Mesenchymal stem cell (in vitro differentiated cells and primary cell): ENCODE measurements around the gene RASA3.

Source experiments
- DNase-seq: peaks from one replicate; pipeline ENCODE4 v3.0.0-alpha.2; 2013
- H2AFZ ChIP-seq: one replicate; pipeline ENCODE4 v1.6.1; 2013; ENCODE audit warnings: low read depth, mild to moderate bottlenecking, control low read depth, inconsistent platforms, low read length, moderate library complexity
- H2AK5ac ChIP-seq: 2 replicates; pipeline ENCODE4 v1.6.1; 2013; ENCODE audit warnings: low read length, moderate library complexity, mild to moderate bottlenecking, inconsistent platforms; ENCODE audit not compliant: severe bottlenecking
- H2BK120ac ChIP-seq: one replicate; pipeline ENCODE4 v1.6.1; 2013; ENCODE audit warnings: low read depth, mild to moderate bottlenecking, inconsistent platforms, low read length, moderate library complexity
- H2BK12ac ChIP-seq, 2 experiments: one replicate each; pipeline ENCODE4 v1.6.1; 2013; ENCODE audit warnings: inconsistent platforms in 2 of 2, low read length in 2 of 2, mild to moderate bottlenecking in 2 of 2, moderate library complexity in 2 of 2, control low read depth in 1 of 2
- H2BK15ac ChIP-seq: one replicate; pipeline ENCODE4 v1.6.1; 2013; ENCODE audit warnings: mild to moderate bottlenecking, low read depth, inconsistent platforms; ENCODE audit not compliant: poor library complexity, severe bottlenecking
- H2BK5ac ChIP-seq: 2 replicates; pipeline ENCODE4 v1.6.1; 2013; ENCODE audit warnings: low read depth, mild to moderate bottlenecking, low read length, control low read depth, inconsistent platforms; ENCODE audit not compliant: poor library complexity, severe bottlenecking
- H3K14ac ChIP-seq, 2 experiments: one replicate each; pipeline ENCODE4 v1.6.1; 2013; ENCODE audit warnings: inconsistent platforms in 2 of 2, low read length in 2 of 2, control low read depth in 1 of 2, mild to moderate bottlenecking in 1 of 2, moderate library complexity in 1 of 2
- H3K18ac ChIP-seq, 2 experiments: one replicate each; pipeline ENCODE4 v1.6.1; 2013; ENCODE audit warnings: inconsistent platforms in 2 of 2, low read length in 2 of 2, control low read depth in 1 of 2, low read depth in 1 of 2, mild to moderate bottlenecking in 1 of 2
- H3K23ac ChIP-seq, 2 experiments: one replicate each; pipeline ENCODE4 v1.6.1; 2013; ENCODE audit warnings: inconsistent platforms in 2 of 2, low read length in 2 of 2, mild to moderate bottlenecking in 2 of 2, moderate library complexity in 2 of 2, control low read depth in 1 of 2
- H3K27ac ChIP-seq: 2 replicates; pipeline ENCODE4 v1.5.1; 2013; ENCODE audit warnings: mild to moderate bottlenecking, moderate library complexity, low read length, control low read depth, inconsistent platforms; ENCODE audit not compliant: poor library complexity, severe bottlenecking
- H3K27me3 ChIP-seq, 2 experiments: 2 replicates each; pipeline versions ENCODE4 v1.6.1 to v1.7.0; 2013; ENCODE audit warnings: low read length in 2 of 2, mild to moderate bottlenecking in 2 of 2, moderate library complexity in 2 of 2, control low read depth in 1 of 2, inconsistent platforms in 1 of 2; ENCODE audit not compliant: control insufficient read depth in 1 of 2, insufficient read depth in 1 of 2
- H3K36me3 ChIP-seq, 2 experiments: 2 replicates each; pipeline versions ENCODE4 v1.6.1 to v1.7.0; 2013; ENCODE audit warnings: low read length in 2 of 2, control low read depth in 1 of 2, inconsistent platforms in 1 of 2, low read depth in 1 of 2, mild to moderate bottlenecking in 1 of 2; ENCODE audit not compliant: insufficient read depth in 2 of 2, control insufficient read depth in 1 of 2
- H3K4ac ChIP-seq, 2 experiments: one replicate each; pipeline ENCODE4 v1.6.1; 2013; ENCODE audit warnings: inconsistent platforms in 2 of 2, low read length in 2 of 2, mild to moderate bottlenecking in 2 of 2, moderate library complexity in 2 of 2, control low read depth in 1 of 2, low read depth in 1 of 2
- H3K4me1 ChIP-seq: 2 replicates; pipeline ENCODE4 v1.6.1; 2013; ENCODE audit warnings: low read depth, low read length, control low read depth; ENCODE audit not compliant: control insufficient read depth, insufficient read depth
- H3K4me2 ChIP-seq: 2 replicates; pipeline ENCODE4 v1.6.1; 2013; ENCODE audit warnings: low read length, mild to moderate bottlenecking, inconsistent platforms; ENCODE audit not compliant: poor library complexity, severe bottlenecking
- H3K4me3 ChIP-seq, 2 experiments: 2 replicates each; pipeline versions ENCODE4 v1.5.1 to v1.7.0; 2013; ENCODE audit warnings: low read length in 2 of 2, mild to moderate bottlenecking in 2 of 2, control low read depth in 1 of 2, low read depth in 1 of 2; ENCODE audit not compliant: insufficient read depth in 1 of 2
- H3K79me1 ChIP-seq: replicated peaks from 2 replicates; pipeline ENCODE4 v1.6.1; 2013; ENCODE audit warnings: mild to moderate bottlenecking, control low read depth, low read length, inconsistent platforms; ENCODE audit not compliant: poor library complexity, severe bottlenecking
- H3K9ac ChIP-seq: 2 replicates; pipeline ENCODE4 v1.7.0; 2013; ENCODE audit warnings: mild to moderate bottlenecking, low read length, moderate library complexity
- H3K9me3 ChIP-seq: 2 replicates; pipeline ENCODE4 v1.7.0; 2013; ENCODE audit warnings: mild to moderate bottlenecking, low read length; ENCODE audit not compliant: control insufficient read depth
- H4K8ac ChIP-seq: one replicate; pipeline ENCODE4 v1.6.1; 2013; ENCODE audit warnings: inconsistent platforms, mild to moderate bottlenecking, low read length, moderate library complexity
- H4K91ac ChIP-seq: one replicate; pipeline ENCODE4 v1.6.1; 2013; ENCODE audit warnings: mild to moderate bottlenecking, low read length, inconsistent platforms
- WGBS: methylation state at CpG from one replicate; pipeline ENCODE4 v1.1.7; 2013; ENCODE audit warnings: mixed read lengths; 5-methylcytosine and 5-hydroxymethylcytosine counted together

Gene RASA3

GRCh38 chr13:114096811-114097211, 35.6 kb downstream of the RASA3 start:
- no peak overlapping the region for H4K8ac ChIP-seq
- no peak overlapping the region for H2AK5ac ChIP-seq
- DNase-seq, result no peak
- no peak overlapping the region for H3K23ac ChIP-seq
- no peak overlapping the region for H4K91ac ChIP-seq
- H3K9ac ChIP-seq, result no peak overlapping the region
- H3K14ac ChIP-seq, result no peak overlapping the region
- H3K27me3 ChIP-seq, result no peaks in the 10 kb centered on the region
- 96% methylated on average over 18 of the region's 18 CpGs for WGBS
- H3K9me3 ChIP-seq, result no peaks in the 10 kb centered on the region
- H3K4me1 ChIP-seq, result peaks cover 54% of the 10 kb centered on the region
- peaks cover 3 to 38% of the 10 kb centered on the region in 2 experiments for H3K36me3 ChIP-seq
- no peak overlapping the region for H3K27ac ChIP-seq
- H2BK5ac ChIP-seq, result no peak overlapping the region
- no peak overlapping the region for H2BK12ac ChIP-seq
- no peak overlapping the region for H2BK15ac ChIP-seq
- no peak overlapping the region for H2BK120ac ChIP-seq
- no peak overlapping the region for H3K4me2 ChIP-seq
- H3K4me3 ChIP-seq, result no peak overlapping the region
- H3K79me1 ChIP-seq, result no peaks in the 10 kb centered on the region
- H3K18ac ChIP-seq, result no peak overlapping the region
- H3K4ac ChIP-seq, result no peak overlapping the region
- no peak overlapping the region for H2AFZ ChIP-seq

DNA sequence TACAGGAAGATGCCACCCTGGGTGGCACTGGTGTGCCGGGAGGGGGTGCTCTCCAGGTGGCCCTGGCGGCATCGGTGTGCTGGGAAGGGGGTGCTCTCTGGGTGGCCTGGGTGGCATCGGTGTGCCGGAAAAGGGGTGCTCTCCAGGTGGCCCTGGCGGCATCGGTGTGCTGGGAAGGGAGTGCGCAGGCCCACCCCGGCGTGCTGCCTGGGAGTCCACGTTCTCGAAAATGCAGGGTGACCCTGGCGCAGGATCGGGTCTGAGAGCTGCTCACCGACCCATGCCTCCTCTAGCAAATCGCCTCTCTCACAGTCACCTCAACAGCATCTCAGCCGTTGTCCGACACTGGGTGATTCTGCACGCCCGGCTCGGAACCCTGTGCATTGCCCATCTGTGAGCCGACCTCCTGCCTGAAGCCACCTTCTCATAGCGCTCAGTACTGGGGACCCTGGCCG, 36.4 kb downstream of the RASA3 start:
- Histone ChIP-seq H2BK12ac (no peak overlapping the region), H3K79me1 (peaks cover under 1% of the 10 kb centered on the region), H3K18ac (peak overlapping the region in 1 of 2 experiments; percentile 13), H2AK5ac (no peak overlapping the region), H3K27me3 (no peaks in the 10 kb centered on the region), H3K9ac (no peak overlapping the region), H3K4me1 (peaks cover 47% of the 10 kb centered on the region), H2BK5ac (no peak overlapping the region), H3K4me2 (no peak overlapping the region), H4K8ac (peak overlapping the region; percentile 47), H3K4me3 (no peak overlapping the region), H4K91ac (peak overlapping the region; percentile 72), H3K36me3 (peaks cover 3 to 31% of the 10 kb centered on the region in 2 experiments), H2AFZ (no peak overlapping the region), H3K14ac (no peak overlapping the region), H3K9me3 (peaks cover 7% of the 10 kb centered on the region), H3K4ac (no peak overlapping the region), H3K27ac (no peak overlapping the region), H2BK15ac (no peak overlapping the region), H3K23ac (no peak overlapping the region), H2BK120ac (no peak overlapping the region)
- DNase-seq, result no peak
- 95% methylated on average over 24 of the region's 24 CpGs for WGBS

- Histone ChIP-seq H2AFZ (no peak overlapping the region), H3K4me1 (peaks cover 42% of the 10 kb centered on the region), H3K9me3 (peaks cover 8% of the 10 kb centered on the region), H3K23ac (no peak overlapping the region), H3K14ac (no peak overlapping the region), H2BK15ac (no peak overlapping the region), H3K18ac (no peak overlapping the region), H3K79me1 (peaks cover 1% of the 10 kb centered on the region), H3K36me3 (peaks cover 3 to 29% of the 10 kb centered on the region in 2 experiments), H3K27ac (no peak overlapping the region), H3K4ac (peak overlapping the region in 1 of 2 experiments; percentile 15), H4K8ac (peak overlapping the region; percentile 45), H3K4me3 (no peak overlapping the region), H4K91ac (no peak overlapping the region), H3K9ac (no peak overlapping the region), H2BK5ac (no peak overlapping the region), H3K27me3 (no peaks in the 10 kb centered on the region), H2BK120ac (no peak overlapping the region), H2BK12ac (peak overlapping the region in 1 of 2 experiments; percentile 10), H2AK5ac (peak overlapping the region; percentile 14), H3K4me2 (no peak overlapping the region)
- 96% methylated on average over 4 of the region's 4 CpGs for WGBS
- DNase-seq, result no peak
Observed at GRCh38 chr13:114095486-114095885, 36.9 kb downstream of the RASA3 start.

DNA sequence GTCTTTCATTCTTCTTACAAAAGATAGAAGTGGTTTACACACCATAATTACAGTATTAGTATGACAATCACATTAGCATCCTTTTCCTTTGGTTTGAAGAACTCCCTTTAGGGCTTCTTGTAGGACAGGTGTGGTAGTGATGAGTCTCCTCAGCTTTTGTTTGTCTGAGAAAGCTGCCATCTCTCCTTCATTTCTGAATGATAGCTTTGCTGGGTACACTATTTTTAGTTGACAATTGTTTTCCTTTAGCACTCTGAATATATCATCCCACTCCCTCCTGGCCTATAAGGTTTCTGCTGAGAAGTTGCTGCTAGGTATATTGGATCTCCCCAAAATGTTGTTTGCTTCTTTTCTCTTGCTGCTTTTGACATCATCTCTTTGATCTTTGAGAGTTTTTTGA, 39.3 kb downstream of the RASA3 start:
- Histone ChIP-seq H2BK5ac (no peak overlapping the region), H3K4ac (no peak overlapping the region), H2BK12ac (no peak overlapping the region), H2AK5ac (no peak overlapping the region), H3K27me3 (no peaks in the 10 kb centered on the region), H4K91ac (no peak overlapping the region), H3K23ac (no peak overlapping the region), H3K18ac (no peak overlapping the region), H2AFZ (no peak overlapping the region), H3K4me3 (no peak overlapping the region), H4K8ac (no peak overlapping the region), H3K27ac (no peak overlapping the region), H3K9me3 (peaks cover 8% of the 10 kb centered on the region), H3K79me1 (peaks cover 1% of the 10 kb centered on the region), H3K9ac (no peak overlapping the region), H3K4me2 (no peak overlapping the region), H2BK120ac (no peak overlapping the region), H3K14ac (no peak overlapping the region), H2BK15ac (no peak overlapping the region), H3K4me1 (peaks cover 40% of the 10 kb centered on the region), H3K36me3 (peaks cover 3 to 25% of the 10 kb centered on the region in 2 experiments)
- no peak for DNase-seq
